ENCODE results near the gene JARID2. TPM values are rescaled to one million over a fixed set of nuclear protein-coding genes. Genes with fewer than 3 reads are reported as not detected.

The JARID2 gene
- total and polyA plus RNA-seq, 8 donors: 2.4 to 6.7 (median 3.7) TPM

- ATAC-seq (no peak), DNase-seq (no peak), FAIRE-seq (no peak)
- no peak overlapping the region for H3K27ac ChIP-seq
- intact Hi-C loops (cut with DNase I): no loop called here
- H3K27me3 ChIP-seq: no peaks in the 10 kb centered on the region
- WGBS, 2 donors: 79 to 81% methylated on average over 4 of the region's 4 CpGs
- no peaks in the 10 kb centered on the region for H3K36me3 ChIP-seq
- H3K4me3 ChIP-seq: no peak overlapping the region
- peaks cover 0 to 4% (median 0%) of the 10 kb centered on the region in 3 donors for H3K4me1 ChIP-seq
- H3K9me3 ChIP-seq: no peaks in the 10 kb centered on the region
- TF ChIP-seq CTCF (IDR thresholded peaks at IDR 0.05): no peak
Observed at GRCh38 chr6:15375638-15376290, 129.9 kb downstream of the JARID2 start.

- H3K4me3 ChIP-seq: no peak overlapping the region
- H3K36me3 ChIP-seq: no peaks in the 10 kb centered on the region
- TF ChIP-seq CTCF (IDR thresholded peaks at IDR 0.05): no peak
- WGBS, 2 donors: 94 to 98% methylated on average over 5 of the region's 5 CpGs
- H3K4me1 ChIP-seq: peaks cover 0 to 4% (median 0%) of the 10 kb centered on the region in 3 donors
- intact Hi-C loops (cut with DNase I): no loop called here
- no peak overlapping the region for H3K27ac ChIP-seq
- ATAC-seq: no peak
- no peaks in the 10 kb centered on the region for H3K9me3 ChIP-seq
- FAIRE-seq: no peak
- no peak for DNase-seq
- H3K27me3 ChIP-seq: no peaks in the 10 kb centered on the region
Observed at GRCh38 chr6:15376900-15377487, 131.1 kb downstream of the JARID2 start.

GRCh38 chr6:15378272-15378671 is 132.4 kb downstream of the JARID2 start:
- Histone ChIP-seq H3K27ac (no peak overlapping the region), H3K27me3 (no peaks in the 10 kb centered on the region), H3K4me1 (peaks cover 0 to 4% (median 0%) of the 10 kb centered on the region in 3 donors), H3K36me3 (no peaks in the 10 kb centered on the region), H3K4me3 (no peak overlapping the region), H3K9me3 (no peaks in the 10 kb centered on the region)
- no peak for DNase-seq
- no peak for ATAC-seq
- intact Hi-C loops (cut with DNase I): no loop called here
- FAIRE-seq: no peak
- no peak for TF ChIP-seq CTCF (IDR thresholded peaks at IDR 0.05)
- WGBS, 2 donors: 88 to 90% methylated on average over 1 of the region's 1 CpG

- Histone ChIP-seq H3K27ac (no peak overlapping the region), H3K4me1 (peaks cover 0 to 4% (median 0%) of the 10 kb centered on the region in 3 donors), H3K27me3 (no peaks in the 10 kb centered on the region), H3K4me3 (no peak overlapping the region), H3K36me3 (no peaks in the 10 kb centered on the region), H3K9me3 (no peaks in the 10 kb centered on the region)
- TF ChIP-seq CTCF (IDR thresholded peaks at IDR 0.05): no peak
- FAIRE-seq (no peak), ATAC-seq (no peak), DNase-seq (no peak)
- intact Hi-C loops (cut with DNase I): no loop called here
- WGBS, 2 donors: 72% methylated on average over 4 of the region's 4 CpGs
Observed at GRCh38 chr6:15378866-15379265, 133.0 kb downstream of the JARID2 start.

- no peaks in the 10 kb centered on the region for H3K4me1 ChIP-seq
- no peak for TF ChIP-seq CTCF (IDR thresholded peaks at IDR 0.05)
- no peak for FAIRE-seq
- H3K9me3 ChIP-seq: no peaks in the 10 kb centered on the region
- no peaks in the 10 kb centered on the region for H3K36me3 ChIP-seq
- DNase-seq: no peak
- no peaks in the 10 kb centered on the region for H3K27me3 ChIP-seq
- 88 to 93% methylated on average over 4 of the region's 4 CpGs for WGBS, 2 donors
- ATAC-seq: no peak
- intact Hi-C loops (cut with DNase I): no loop called here
- H3K27ac ChIP-seq: no peak overlapping the region
- no peak overlapping the region for H3K4me3 ChIP-seq
Observed at GRCh38 chr6:15380351-15380750, 134.5 kb downstream of the JARID2 start.

Data from pancreas (tissue), 10 donors.